Body of pancreas (tissue), 4 donors: ENCODE data around the gene COL27A1.

Experiments used
- POLR2A ChIP-seq, 3 donors: fragments of 450-650 bp; IDR thresholded peaks; one replicate each; pipeline ENCODE4 v1.6.1; 2016; ENCODE audit warnings: antibody characterized with exemption in 3 of 3, mild to moderate bottlenecking in 2 of 3
- TF ChIP-seq, protein P1 (sequence below), 7 experiments: fragments of 450-650 bp in 4 of 7; fragments of 200-600 bp in 3 of 7; sonication (generic) in 3 of 7; IDR thresholded peaks; one replicate each; pipeline ENCODE4 v1.5.1; 2016 to 2019; ENCODE audit warnings: antibody characterized with exemption in 7 of 7

DNA sequence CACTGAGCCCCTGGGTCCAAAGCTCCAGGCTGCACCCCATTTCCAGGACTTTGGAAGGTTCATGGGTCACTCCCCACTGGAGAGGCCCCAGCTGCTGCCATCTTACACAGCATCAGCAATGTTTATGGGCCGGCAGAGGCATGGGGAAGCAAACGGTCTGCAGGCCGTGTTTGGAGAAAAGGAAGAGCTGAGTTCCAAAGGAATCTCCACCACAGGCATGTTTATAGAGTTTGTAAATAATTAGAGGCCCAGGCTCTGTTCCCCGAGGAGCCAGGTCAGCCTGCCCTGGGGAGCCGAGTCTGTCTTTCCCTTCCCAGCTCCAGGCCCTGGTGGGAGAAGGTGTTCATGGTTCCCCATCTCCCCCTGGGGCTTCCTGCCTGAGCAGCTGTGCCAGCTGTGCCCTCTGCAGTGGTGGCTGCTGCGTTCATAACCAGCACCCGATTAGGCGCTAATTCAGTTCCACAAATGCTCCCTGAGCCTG is 64.8 kb downstream of the COL27A1 start:
- TF ChIP-seq, protein P1, sequence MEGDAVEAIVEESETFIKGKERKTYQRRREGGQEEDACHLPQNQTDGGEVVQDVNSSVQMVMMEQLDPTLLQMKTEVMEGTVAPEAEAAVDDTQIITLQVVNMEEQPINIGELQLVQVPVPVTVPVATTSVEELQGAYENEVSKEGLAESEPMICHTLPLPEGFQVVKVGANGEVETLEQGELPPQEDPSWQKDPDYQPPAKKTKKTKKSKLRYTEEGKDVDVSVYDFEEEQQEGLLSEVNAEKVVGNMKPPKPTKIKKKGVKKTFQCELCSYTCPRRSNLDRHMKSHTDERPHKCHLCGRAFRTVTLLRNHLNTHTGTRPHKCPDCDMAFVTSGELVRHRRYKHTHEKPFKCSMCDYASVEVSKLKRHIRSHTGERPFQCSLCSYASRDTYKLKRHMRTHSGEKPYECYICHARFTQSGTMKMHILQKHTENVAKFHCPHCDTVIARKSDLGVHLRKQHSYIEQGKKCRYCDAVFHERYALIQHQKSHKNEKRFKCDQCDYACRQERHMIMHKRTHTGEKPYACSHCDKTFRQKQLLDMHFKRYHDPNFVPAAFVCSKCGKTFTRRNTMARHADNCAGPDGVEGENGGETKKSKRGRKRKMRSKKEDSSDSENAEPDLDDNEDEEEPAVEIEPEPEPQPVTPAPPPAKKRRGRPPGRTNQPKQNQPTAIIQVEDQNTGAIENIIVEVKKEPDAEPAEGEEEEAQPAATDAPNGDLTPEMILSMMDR (IDR thresholded peaks at IDR 0.05), result no peak
- no peak for TF ChIP-seq POLR2A (IDR thresholded peaks at IDR 0.05)
